GM18951 (cell line): ENCODE results near the gene ZNF816.
"Not testable (repeated sequence)": the region's sequence is repeated elsewhere in the genome, so short reads cannot be mapped to it uniquely, and the experiment has no call there.

Experiments used
- POLR2A ChIP-seq: IDR thresholded peaks from 4 replicates; pipeline ENCODE4 v1.6.1; 2011; ENCODE audit warnings: mild to moderate bottlenecking; ENCODE audit not compliant: insufficient read length, insufficient read depth; ENCODE audit errors: extremely low read depth
- in situ Hi-C: fragments of 300-500 bp; cut with MboI; formaldehyde crosslinking; loops from one replicate; pipeline ENCODE4 v1.12.0; 2022; ENCODE audit warnings: low sequenced_read_pairs, mixed read lengths, inconsistent platforms; ENCODE audit not compliant: unreplicated experiment

Gene ZNF816

DNA sequence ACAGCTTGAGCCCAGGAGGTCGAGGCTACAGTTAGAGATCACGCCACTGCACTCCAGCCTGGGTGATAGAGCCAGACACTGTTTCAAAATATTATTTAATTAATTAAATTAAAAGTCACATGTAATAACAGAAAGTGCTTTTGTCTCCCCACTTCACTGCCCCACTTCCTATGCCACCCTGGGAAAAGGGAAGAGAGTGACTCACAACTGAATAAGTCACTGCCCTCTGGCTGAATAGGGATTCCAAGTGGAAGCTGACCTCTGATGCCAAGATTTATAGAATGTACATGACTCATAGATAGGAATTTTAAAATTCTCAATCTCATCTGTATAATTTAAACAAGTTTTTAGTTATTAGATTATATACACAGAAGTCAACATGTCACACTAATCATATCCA is 28.8 kb upstream of the ZNF816 start:
- in situ Hi-C loops: no loop called here
- TF ChIP-seq POLR2A: no peak

DNA sequence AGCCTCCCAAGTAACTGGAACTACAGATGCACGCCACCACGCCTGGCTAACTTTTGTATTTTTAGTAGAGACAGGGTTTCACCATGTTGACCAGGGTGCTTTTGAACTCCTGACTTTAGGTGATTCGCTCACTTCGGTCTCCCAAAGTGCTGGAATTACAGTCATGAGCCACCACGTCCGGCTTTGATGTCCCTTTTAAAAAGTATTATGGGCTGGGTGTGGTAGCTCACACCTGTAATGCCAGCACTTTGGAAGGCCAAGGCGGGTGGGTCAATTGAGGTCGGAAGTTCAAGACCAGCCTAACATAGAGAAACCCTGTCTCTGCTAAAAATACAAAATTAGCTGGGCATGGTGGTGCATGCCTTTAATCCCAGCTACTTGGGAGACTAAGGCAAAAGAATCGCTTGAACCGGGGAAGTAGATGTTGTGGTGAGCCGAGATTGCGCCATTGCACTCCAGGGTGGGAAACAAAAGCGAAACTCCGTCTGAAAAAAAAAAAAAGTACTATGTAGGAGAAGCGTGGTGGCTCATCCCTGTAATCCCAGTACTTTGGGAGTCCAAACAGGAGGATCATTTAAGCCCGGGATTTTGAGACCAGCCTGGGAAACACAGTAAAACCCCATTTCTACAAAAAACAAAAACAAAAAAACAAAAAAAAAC is 28.2 kb upstream of the ZNF816 start:
- in situ Hi-C loops: no loop called here
- no peak for TF ChIP-seq POLR2A

- in situ Hi-C loops: no loop called here
- no peak for TF ChIP-seq POLR2A
These were observed 25.8 kb upstream of the ZNF816 start for GRCh38 chr19:52988506-52988905.

DNA sequence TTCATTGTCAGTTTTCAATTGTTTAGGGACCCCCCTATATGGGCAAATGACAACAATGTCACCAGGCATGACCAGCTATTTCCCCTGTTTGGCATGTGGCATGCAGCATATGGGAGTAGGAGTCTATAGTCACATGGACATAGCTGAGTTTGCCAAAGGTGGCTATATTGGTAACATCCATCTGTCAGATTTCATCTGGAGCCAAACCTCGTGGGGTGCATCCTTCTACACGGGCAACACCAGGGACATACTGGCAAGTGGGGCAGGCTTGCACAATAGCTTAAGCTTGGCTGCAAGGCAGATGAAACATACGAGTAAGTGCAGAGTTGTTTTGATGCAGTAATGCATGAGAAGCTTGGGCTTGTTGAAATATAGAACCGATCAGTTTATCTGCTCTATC is 24.5 kb upstream of the ZNF816 start:
- no peak for TF ChIP-seq POLR2A
- in situ Hi-C loops: no loop called here

DNA sequence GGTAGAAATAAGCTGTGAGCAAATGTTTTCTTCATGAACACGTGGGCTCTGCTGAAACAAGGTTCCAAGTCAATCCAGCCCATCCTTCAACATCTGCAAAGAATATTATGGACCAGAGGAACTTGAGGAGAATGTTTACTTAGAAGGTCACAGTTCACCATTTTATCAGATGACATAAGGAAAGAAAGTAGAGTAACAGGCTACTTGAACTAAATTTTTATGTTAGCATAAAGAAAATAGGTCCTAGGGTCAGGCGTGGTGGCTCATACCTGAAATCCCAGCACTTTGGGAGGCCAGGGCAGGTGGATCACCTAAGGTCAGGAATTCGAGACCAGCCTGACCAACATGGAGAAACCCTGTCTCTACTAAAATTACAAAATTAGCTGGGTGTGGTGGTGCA is 20.5 kb upstream of the ZNF816 start:
- in situ Hi-C loops: not testable (repeated sequence)

DNA sequence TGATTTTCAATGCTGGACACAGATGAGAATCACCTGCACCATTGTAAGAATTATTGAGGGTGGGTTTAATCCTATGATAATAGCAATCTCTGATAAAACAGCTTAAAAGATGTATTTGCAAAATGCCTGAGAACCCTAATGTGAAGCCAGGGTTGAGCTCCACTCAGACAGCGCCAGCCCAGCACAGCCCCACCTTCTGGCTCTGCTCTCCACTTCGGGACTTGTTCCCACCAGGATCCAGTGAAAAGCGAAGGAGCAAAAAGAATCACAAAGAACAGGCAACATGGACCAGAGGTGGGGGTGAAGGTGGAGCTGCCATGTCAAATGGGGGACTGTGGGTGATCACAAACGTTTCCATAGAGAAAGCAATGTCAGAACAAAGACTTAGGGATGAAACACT is 18.6 kb upstream of the ZNF816 start:
- TF ChIP-seq POLR2A: no peak
- in situ Hi-C loops: no loop called here

GRCh38 chr19:52967772-52968171 is 5.1 kb upstream of the ZNF816 start:
- in situ Hi-C loops: no loop called here
- TF ChIP-seq POLR2A: no peak

- TF ChIP-seq POLR2A: no peak
- in situ Hi-C loops: no loop called here
These were observed 552 bp upstream of the ZNF816 start for GRCh38 chr19:52963247-52963618.

- in situ Hi-C loops: no loop called here
- no peak for TF ChIP-seq POLR2A
These were observed 700 bp downstream of the ZNF816 start for GRCh38 chr19:52961981-52962380.

DNA sequence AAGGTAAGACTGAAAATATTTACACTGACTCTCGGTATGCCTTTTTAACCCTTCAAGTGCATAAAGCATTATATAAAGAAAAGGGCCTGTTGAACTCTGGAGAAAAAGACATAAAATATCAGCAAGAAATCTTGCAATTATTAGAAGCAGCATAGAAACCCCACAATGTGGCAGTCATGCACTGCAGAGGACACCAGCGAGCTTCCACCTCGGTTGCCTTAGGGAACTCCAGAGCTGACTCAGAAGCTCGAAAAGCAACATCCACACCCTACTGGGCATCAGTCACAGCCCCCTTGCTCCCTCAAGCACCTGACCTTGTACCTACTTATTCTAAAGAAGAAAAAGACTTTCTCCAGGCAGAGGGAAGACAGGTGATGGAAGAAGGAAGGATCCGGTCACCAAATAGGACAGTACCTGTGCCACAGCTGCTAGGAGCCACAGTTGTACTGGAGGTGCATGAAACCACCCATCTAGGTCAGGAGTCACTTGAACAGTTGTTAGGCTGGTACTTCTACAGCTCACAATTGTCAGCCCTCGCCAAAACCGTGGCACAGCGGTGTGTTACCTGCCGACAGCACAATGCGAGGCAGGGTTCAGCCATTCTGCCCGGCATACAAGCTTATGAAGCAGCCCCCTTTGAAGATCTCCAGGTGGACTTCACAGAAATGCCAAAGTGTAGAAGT is 2.9 kb downstream of the ZNF816 start:
- TF ChIP-seq POLR2A: no peak
- in situ Hi-C loops: no loop called here

GRCh38 chr19:52957591-52957990 is 5.1 kb downstream of the ZNF816 start:
- no peak for TF ChIP-seq POLR2A
- in situ Hi-C loops: no loop called here

GRCh38 chr19:52956917-52957316 is 5.8 kb downstream of the ZNF816 start:
- in situ Hi-C loops: no loop called here
- no peak for TF ChIP-seq POLR2A

DNA sequence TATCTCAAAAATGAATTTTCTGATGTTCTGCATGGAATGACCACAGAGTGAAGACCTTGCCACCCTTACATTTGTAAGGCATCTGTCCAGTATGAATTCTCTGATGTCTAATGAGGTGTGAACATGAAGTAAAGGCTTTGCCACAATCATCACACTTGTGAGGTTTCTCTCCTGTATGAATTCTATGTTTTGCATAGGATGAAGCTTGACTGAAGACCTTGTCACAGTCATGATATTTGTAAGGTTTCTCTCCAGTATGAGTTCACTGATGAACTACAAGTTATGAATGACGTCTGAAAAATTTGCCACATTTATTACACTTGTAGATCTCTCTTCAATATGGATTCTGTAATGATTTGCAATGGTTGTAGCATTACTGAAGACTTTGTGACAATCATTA is 13.3 kb downstream of the ZNF816 start:
- TF ChIP-seq POLR2A: no peak
- in situ Hi-C loops: no loop called here

- in situ Hi-C loops: no loop called here
- TF ChIP-seq POLR2A: no peak
These were observed 14.5 kb downstream of the ZNF816 start for GRCh38 chr19:52948025-52948770.
